OCI-LY3 (cell line): Measurements from ENCODE around the gene GCK.

Experiments used
- H2AFZ ChIP-seq: fragments of 200-600, 300-600 bp; shearing (Covaris generic); 2 replicates; pipeline ENCODE4 v1.6.0; 2014; ENCODE audit warnings: antibody characterized with exemption, low read depth, low read length
- H3K27ac ChIP-seq: fragments of 200-600, 300-600 bp; sonication (generic); 2 replicates; pipeline ENCODE4 v1.5.1; 2014; ENCODE audit warnings: mild to moderate bottlenecking, low read length, moderate library complexity, mixed read lengths
- H3K27me3 ChIP-seq: fragments of 200-600, 300-600 bp; sonication (generic); 2 replicates; pipeline ENCODE4 v1.6.1; 2014; ENCODE audit warnings: low read depth, low read length, mixed read lengths
- H3K36me3 ChIP-seq: fragments of 200-600, 300-600 bp; sonication (generic); replicated peaks from 2 replicates; pipeline ENCODE3; 2014; ENCODE audit warnings: low read depth, low read length, mixed read lengths
- H3K4me1 ChIP-seq: fragments of 300-600, 200-600 bp; sonication (generic); 2 replicates; pipeline ENCODE4 v1.6.1; 2014; ENCODE audit warnings: low read length, mixed read lengths
- H3K4me2 ChIP-seq: fragments of 200-600, 300-600 bp; sonication (generic); 2 replicates; pipeline ENCODE4 v1.6.1; 2014; ENCODE audit warnings: low read length, mixed read lengths
- H3K4me3 ChIP-seq: fragments of 300-600, 200-600 bp; sonication (generic); 2 replicates; pipeline ENCODE4 v1.5.1; 2014; ENCODE audit warnings: antibody characterized with exemption, mild to moderate bottlenecking, low read length, moderate library complexity
- H3K79me2 ChIP-seq: fragments of 300-600, 200-600 bp; shearing (Covaris generic); 2 replicates; pipeline ENCODE4 v1.6.1; 2014; ENCODE audit warnings: mild to moderate bottlenecking, low read length, mixed read lengths
- H3K9ac ChIP-seq: fragments of 300-600, 200-600 bp; shearing (Covaris generic); 2 replicates; pipeline ENCODE4 v1.6.0; 2014; ENCODE audit warnings: mild to moderate bottlenecking, low read length, moderate library complexity
- H3K9me3 ChIP-seq: fragments of 200-600, 300-600 bp; shearing (Covaris generic); 2 replicates; pipeline ENCODE4 v1.6.1; 2014; ENCODE audit warnings: low read length, mixed read lengths; ENCODE audit not compliant: insufficient read depth
- H4K20me1 ChIP-seq: fragments of 200-600, 300-600 bp; sonication (generic); 2 replicates; pipeline ENCODE4 v1.6.1; 2016; ENCODE audit warnings: low read length, mixed read lengths; ENCODE audit not compliant: insufficient read depth
- EZH2phosphoT487 ChIP-seq: fragments of 200-600 bp; shearing (Covaris generic); IDR thresholded peaks from 2 replicates; pipeline ENCODE4 v1.6.1; 2018; ENCODE audit warnings: antibody characterized with exemption, mixed run types, low read depth
- TF ChIP-seq, protein P1 (sequence below): fragments of 200-600, 300-600 bp; sonication (generic); IDR thresholded peaks from 2 replicates; pipeline ENCODE4 v1.5.1; 2014; ENCODE audit warnings: antibody characterized with exemption, low read length, low read depth

Gene GCK

DNA sequence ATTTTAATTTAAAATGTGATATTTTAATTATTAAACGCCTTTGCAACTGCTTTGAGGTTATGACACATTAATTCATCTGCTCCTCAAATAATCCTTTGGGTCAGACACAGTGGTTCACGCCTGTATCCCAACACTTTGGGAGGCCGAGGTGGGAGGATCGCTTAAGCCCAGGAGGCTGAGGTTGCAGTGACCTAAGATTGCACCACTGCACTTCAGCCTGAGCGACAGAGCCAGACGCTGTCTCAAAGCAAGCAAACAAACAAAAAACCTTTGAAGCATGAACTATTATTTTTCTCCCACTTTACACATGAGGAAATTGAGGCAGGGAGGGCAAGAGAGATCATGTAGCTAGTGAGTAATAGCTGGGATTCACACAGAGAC lies 64.4 kb downstream of the GCK start:
- Histone ChIP-seq H4K20me1 (no peaks in the 10 kb centered on the region), H3K79me2 (peaks cover 35% of the 10 kb centered on the region), H3K9ac (no peak overlapping the region), H3K27ac (no peak overlapping the region), H3K4me2 (no peak overlapping the region), H3K4me3 (no peak overlapping the region), H3K36me3 (peaks cover 22% of the 10 kb centered on the region), H3K4me1 (peaks cover 8% of the 10 kb centered on the region), H3K9me3 (no peaks in the 10 kb centered on the region), H3K27me3 (no peaks in the 10 kb centered on the region), H2AFZ (no peak overlapping the region)
- TF ChIP-seq, protein P1, sequence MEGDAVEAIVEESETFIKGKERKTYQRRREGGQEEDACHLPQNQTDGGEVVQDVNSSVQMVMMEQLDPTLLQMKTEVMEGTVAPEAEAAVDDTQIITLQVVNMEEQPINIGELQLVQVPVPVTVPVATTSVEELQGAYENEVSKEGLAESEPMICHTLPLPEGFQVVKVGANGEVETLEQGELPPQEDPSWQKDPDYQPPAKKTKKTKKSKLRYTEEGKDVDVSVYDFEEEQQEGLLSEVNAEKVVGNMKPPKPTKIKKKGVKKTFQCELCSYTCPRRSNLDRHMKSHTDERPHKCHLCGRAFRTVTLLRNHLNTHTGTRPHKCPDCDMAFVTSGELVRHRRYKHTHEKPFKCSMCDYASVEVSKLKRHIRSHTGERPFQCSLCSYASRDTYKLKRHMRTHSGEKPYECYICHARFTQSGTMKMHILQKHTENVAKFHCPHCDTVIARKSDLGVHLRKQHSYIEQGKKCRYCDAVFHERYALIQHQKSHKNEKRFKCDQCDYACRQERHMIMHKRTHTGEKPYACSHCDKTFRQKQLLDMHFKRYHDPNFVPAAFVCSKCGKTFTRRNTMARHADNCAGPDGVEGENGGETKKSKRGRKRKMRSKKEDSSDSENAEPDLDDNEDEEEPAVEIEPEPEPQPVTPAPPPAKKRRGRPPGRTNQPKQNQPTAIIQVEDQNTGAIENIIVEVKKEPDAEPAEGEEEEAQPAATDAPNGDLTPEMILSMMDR = no peak
- TF ChIP-seq EZH2phosphoT487 = no peak

DNA sequence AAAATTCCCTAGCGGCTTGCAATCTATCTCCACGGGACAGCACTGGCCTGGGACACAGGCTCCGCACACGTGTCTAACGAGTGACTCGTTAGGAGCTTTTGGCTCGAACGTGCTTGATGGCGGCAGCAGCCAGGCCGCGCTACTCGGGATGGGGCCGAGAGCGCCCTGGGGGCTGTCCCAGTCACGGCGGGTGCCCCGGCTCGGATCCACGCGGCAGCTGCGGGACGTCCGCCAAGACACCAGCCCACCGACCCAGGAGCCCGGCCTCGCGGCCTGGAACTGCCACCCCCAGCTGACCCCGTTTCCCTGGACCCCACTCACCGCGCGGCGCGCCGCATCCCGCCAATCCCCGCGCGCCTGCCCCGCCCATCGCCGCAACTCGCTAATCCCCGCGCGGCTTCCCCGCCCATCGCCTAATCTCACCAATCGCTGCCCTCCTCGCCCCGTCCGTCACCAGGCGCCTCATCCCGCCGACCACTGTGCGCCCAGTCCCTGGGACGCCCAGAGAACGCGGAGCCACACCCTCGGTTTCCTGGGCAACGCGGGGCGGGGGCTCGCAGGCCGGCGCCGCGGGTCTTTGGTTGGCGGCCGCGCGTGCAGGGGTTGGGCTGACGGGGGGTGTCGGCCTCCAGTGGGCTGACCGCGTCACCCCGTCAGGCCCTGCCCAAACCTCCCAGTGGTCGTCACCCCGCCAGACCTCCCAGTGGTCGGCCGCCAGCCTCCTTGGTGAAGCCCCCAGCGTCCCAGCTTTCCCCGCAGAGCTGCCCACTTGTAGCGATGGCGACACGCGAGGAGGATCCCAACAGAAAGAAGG lies 65.8 kb downstream of the GCK start, which contains the start of gene POLD2:
TSS of gene POLD2 (minus strand) at position 359 of the 814 bp plus-strand sequence. CDS start 1,495 bp downstream, outside the sequence.
- Histone ChIP-seq H3K4me3 (peak within 1 kb of the TSS; percentile 92), H3K27me3 (no peaks in the 10 kb centered on the region), H3K4me1 (peaks cover 8% of the 10 kb centered on the region), H3K79me2 (peaks cover 45% of the 10 kb centered on the region), H3K9me3 (no peaks in the 10 kb centered on the region), H3K9ac (peak within 1 kb of the TSS; percentile 77), H3K36me3 (peaks cover 31% of the 10 kb centered on the region), H2AFZ (peak within 1 kb of the TSS; percentile 30; the same call in 1 of the 2 replicates), H4K20me1 (0 out of 2 replicates have a peak, but pooled peaks cover 6% of the 10 kb centered on the region), H3K27ac (peak within 1 kb of the TSS; percentile 30), H3K4me2 (peak within 1 kb of the TSS; percentile 95)
- TF ChIP-seq, protein P1 = no peak

DNA sequence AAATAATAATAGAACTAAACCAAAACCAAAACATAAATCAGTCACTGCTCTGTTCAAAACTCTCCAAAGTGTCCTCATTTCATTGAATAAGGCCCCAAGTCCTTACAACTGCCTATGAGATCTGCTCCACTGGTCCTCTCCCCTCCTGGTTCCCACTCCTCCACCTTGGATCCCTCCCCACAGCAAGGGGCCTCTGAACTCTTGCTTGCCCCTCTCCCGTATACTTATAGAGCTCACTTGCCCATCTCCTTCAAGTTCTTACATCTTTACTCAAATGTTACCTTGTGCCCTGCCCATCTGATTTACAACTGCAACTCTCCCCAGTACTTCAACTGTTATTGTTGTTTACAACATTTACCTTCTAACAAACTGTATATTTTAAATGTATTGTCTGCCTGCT lies 66.7 kb downstream of the GCK start:
- peaks cover 8% of the 10 kb centered on the region for H3K4me1 ChIP-seq
- peak overlapping the region; percentile 92 for H3K4me3 ChIP-seq
- H3K79me2 ChIP-seq = peaks cover 48% of the 10 kb centered on the region
- H3K9me3 ChIP-seq = no peaks in the 10 kb centered on the region
- H3K9ac ChIP-seq = peak overlapping the region; percentile 65
- no peaks in the 10 kb centered on the region for H3K27me3 ChIP-seq
- H3K27ac ChIP-seq = peak overlapping the region; percentile 30
- peak overlapping the region; percentile 95 for H3K4me2 ChIP-seq
- H2AFZ ChIP-seq = no peak overlapping the region
- TF ChIP-seq EZH2phosphoT487 = no peak
- TF ChIP-seq, protein P1 = no peak
- peaks cover 38% of the 10 kb centered on the region for H3K36me3 ChIP-seq
- H4K20me1 ChIP-seq = 0 out of 2 replicates have a peak, but pooled peaks cover 9% of the 10 kb centered on the region

DNA sequence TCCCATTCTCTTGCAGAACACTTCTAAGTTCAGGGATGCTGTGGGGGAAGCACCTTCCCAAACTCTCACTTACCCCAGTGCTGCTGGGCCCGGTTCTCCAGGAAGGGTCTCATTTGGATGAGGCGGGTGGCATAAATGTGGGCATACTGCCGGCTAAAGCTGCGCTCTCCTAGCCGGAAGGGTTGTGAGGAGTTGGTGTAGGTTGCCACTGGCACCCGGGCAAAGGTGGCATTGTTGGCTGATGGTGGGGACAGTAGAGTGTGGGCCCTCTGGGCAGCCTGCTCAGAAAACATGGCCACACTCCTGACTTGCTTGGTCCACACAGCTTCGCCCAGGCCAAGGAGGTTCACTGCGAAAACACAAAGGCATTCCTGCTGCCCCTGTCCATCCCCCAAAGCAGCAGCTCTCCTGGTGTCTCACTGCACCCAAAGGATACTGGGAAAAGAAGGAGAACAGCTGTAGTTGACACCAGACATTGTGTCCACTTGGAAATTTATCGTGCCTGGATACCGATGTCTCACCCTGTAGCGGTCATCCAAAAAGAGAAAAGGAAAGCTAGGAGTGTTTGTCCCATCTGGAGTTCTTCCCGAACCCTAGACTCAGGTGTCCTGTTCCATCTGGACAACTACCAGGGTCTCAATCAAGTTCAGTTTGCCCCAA lies 67.3 kb downstream of the GCK start:
- 0 out of 2 replicates have a peak, but pooled peaks cover 9% of the 10 kb centered on the region for H4K20me1 ChIP-seq
- TF ChIP-seq, protein P1 = no peak
- no peak for TF ChIP-seq EZH2phosphoT487
- peaks cover 48% of the 10 kb centered on the region for H3K79me2 ChIP-seq
- H3K27ac ChIP-seq = no peak overlapping the region
- H3K9me3 ChIP-seq = no peaks in the 10 kb centered on the region
- H2AFZ ChIP-seq = no peak overlapping the region
- peaks cover 45% of the 10 kb centered on the region for H3K36me3 ChIP-seq
- H3K4me2 ChIP-seq = peak overlapping the region; percentile 95
- H3K9ac ChIP-seq = no peak overlapping the region; the same call in 1 of the 2 replicates
- peak overlapping the region; percentile 92 for H3K4me3 ChIP-seq
- no peaks in the 10 kb centered on the region for H3K27me3 ChIP-seq
- peaks cover 8% of the 10 kb centered on the region for H3K4me1 ChIP-seq
